HepG2 (cell line): ENCODE measurements around the gene VAV2. TPM values are rescaled to one million over a fixed set of nuclear protein-coding genes. Genes with fewer than 3 reads are reported as not detected.

ENCODE experiments used
- ARID3A ChIP-seq: IDR thresholded peaks from 2 replicates; pipeline ENCODE4 v1.6.1; 2012; ENCODE audit warnings: low read depth, low read length, improper control_type of control experiment
- ATF4 ChIP-seq, 2 experiments: fragments of 450-650 bp in 1 of 2; sonication (generic) in 1 of 2; formaldehyde crosslinking; IDR thresholded peaks; 2 replicates each; pipeline versions ENCODE4 v1.5.0 to v1.8.0; 2020 to 2022; ENCODE audit warnings: mild to moderate bottlenecking in 1 of 2, missing genetic modification reagents in 1 of 2
- BRD4 ChIP-seq: sonication (generic); formaldehyde crosslinking; IDR thresholded peaks from 2 replicates; pipeline ENCODE4 v1.4.0; 2020; ENCODE audit warnings: missing genetic modification reagents
- CCAR2 ChIP-seq: fragments of 200-400 bp; formaldehyde crosslinking; optimal IDR thresholded peaks from 2 replicates; pipeline ENCODE3; 2018; ENCODE audit warnings: low read depth, mild to moderate bottlenecking, low read length, moderate library complexity
- CSRNP1 ChIP-seq: sonication (generic); formaldehyde crosslinking; IDR thresholded peaks from 2 replicates; pipeline ENCODE4 v1.8.1; 2023; ENCODE audit warnings: mild to moderate bottlenecking, missing genetic modification reagents
- FOXK2 ChIP-seq: fragments of 450-650 bp; IDR thresholded peaks from 2 replicates; pipeline ENCODE4 v1.6.1; 2016
- HNF4G ChIP-seq, 2 experiments: sonication (generic) in 1 of 2; formaldehyde crosslinking in 1 of 2; IDR thresholded peaks; 2 replicates each; pipeline versions ENCODE4 v1.4.0 to v1.6.1; 2011 to 2020; ENCODE audit warnings: borderline replicate concordance in 2 of 2, low read depth in 2 of 2, mild to moderate bottlenecking in 2 of 2, low read length in 1 of 2, missing genetic modification reagents in 1 of 2, moderate library complexity in 1 of 2
- PLRG1 ChIP-seq: fragments of 450-650 bp; conservative IDR thresholded peaks from 2 replicates; pipeline ENCODE4 v1.6.1; 2016
- PTBP1 ChIP-seq: fragments of 200-400 bp; formaldehyde crosslinking; IDR thresholded peaks from 2 replicates; pipeline ENCODE4 v1.6.1; 2018; ENCODE audit warnings: low read length, low read depth; ENCODE audit not compliant: poor library complexity, severe bottlenecking
- REL ChIP-seq: sonication (generic); formaldehyde crosslinking; conservative IDR thresholded peaks from 2 replicates; pipeline ENCODE4 v1.8.0; 2022; ENCODE audit warnings: mild to moderate bottlenecking, missing genetic modification reagents, moderate library complexity
- SIX4 ChIP-seq: sonication (generic); formaldehyde crosslinking; IDR thresholded peaks from 2 replicates; pipeline ENCODE4 v1.4.0; 2020; ENCODE audit warnings: missing genetic modification reagents
- SNAI1 ChIP-seq: sonication (generic); formaldehyde crosslinking; IDR thresholded peaks from 2 replicates; pipeline ENCODE4 v1.5.0; 2020; ENCODE audit warnings: mild to moderate bottlenecking, missing genetic modification reagents, borderline replicate concordance
- SOX13 ChIP-seq, 3 experiments: fragments of 450-650 bp in 1 of 3; sonication (generic) in 1 of 3; formaldehyde crosslinking in 1 of 3; IDR thresholded peaks in 2 of 3; conservative IDR thresholded peaks in 1 of 3; 2 replicates each; pipeline versions ENCODE4 v1.5.0 to v1.6.1; 2016 to 2020; ENCODE audit warnings: antibody characterized with exemption in 1 of 3, mild to moderate bottlenecking in 1 of 3, missing compliant biosample characterization in 1 of 3, missing genetic modification reagents in 1 of 3, moderate library complexity in 1 of 3
- STAT5B ChIP-seq: sonication (generic); formaldehyde crosslinking; IDR thresholded peaks from 2 replicates; pipeline ENCODE4 v1.4.0; 2020; ENCODE audit warnings: missing genetic modification reagents
- ZNF20 ChIP-seq: sonication (generic); formaldehyde crosslinking; IDR thresholded peaks from 2 replicates; pipeline ENCODE4 v1.4.0; 2020; ENCODE audit warnings: mild to moderate bottlenecking, moderate library complexity, missing genetic modification reagents
- ZNF350 ChIP-seq: sonication (generic); formaldehyde crosslinking; IDR thresholded peaks from 2 replicates; pipeline ENCODE4 v1.4.0; 2020; ENCODE audit warnings: mild to moderate bottlenecking, low read depth, missing genetic modification reagents, borderline replicate concordance
- ZNF547 ChIP-seq: sonication (generic); formaldehyde crosslinking; IDR thresholded peaks from 2 replicates; pipeline ENCODE4 v1.5.1; 2020; ENCODE audit warnings: mild to moderate bottlenecking, missing genetic modification reagents
- ZNF777 ChIP-seq: sonication (generic); formaldehyde crosslinking; IDR thresholded peaks from 2 replicates; pipeline ENCODE4 v1.4.0; 2020; ENCODE audit warnings: missing genetic modification reagents
- polyA plus RNA-seq, 8 experiments: library from polyadenylated mRNA; depleted of rRNA in 3 of 8; stranded (reverse) in 7 of 8; unstranded in 1 of 8; fragments of >200 nt; fragmentation: Illumina TruSeq in 4 of 8; extraction: Trizol in 4 of 8; gene quantifications; 2 replicates each; pipeline versions ENCODE4 v1.2.1 to v1.2.3, GENCODE V29; 2011 to 2016; ENCODE audit warnings: low read depth in 4 of 8, missing spikeins in 1 of 8, mixed read lengths in 1 of 8; ENCODE audit not compliant: insufficient read depth in 1 of 8
- total RNA-seq, 5 experiments: library from RNA; depleted of rRNA; stranded (reverse); fragments of >200 nt; fragmentation: Illumina TruSeq; extraction: Trizol; gene quantifications; 2 replicates each; pipeline ENCODE4 v1.2.3, GENCODE V29; 2016; ENCODE audit warnings: low read depth in 1 of 5
- TF ChIP-seq, protein P1 (sequence below): fragments of 450-650 bp; IDR thresholded peaks from 2 replicates; pipeline ENCODE4 v1.6.1; 2017; ENCODE audit warnings: mild to moderate bottlenecking
- TF ChIP-seq, protein P2 (sequence below): IDR thresholded peaks from 2 replicates; pipeline ENCODE4 v1.6.1; 2016; ENCODE audit warnings: missing biosample characterization, missing genetic modification reagents, low read depth

The VAV2 gene
- total and polyA plus RNA-seq, 2 of the 13 experiments (the other 11 are each of a cell fraction or from before 2014, with no cell fraction given), result 22.5 to 22.9 TPM

DNA sequence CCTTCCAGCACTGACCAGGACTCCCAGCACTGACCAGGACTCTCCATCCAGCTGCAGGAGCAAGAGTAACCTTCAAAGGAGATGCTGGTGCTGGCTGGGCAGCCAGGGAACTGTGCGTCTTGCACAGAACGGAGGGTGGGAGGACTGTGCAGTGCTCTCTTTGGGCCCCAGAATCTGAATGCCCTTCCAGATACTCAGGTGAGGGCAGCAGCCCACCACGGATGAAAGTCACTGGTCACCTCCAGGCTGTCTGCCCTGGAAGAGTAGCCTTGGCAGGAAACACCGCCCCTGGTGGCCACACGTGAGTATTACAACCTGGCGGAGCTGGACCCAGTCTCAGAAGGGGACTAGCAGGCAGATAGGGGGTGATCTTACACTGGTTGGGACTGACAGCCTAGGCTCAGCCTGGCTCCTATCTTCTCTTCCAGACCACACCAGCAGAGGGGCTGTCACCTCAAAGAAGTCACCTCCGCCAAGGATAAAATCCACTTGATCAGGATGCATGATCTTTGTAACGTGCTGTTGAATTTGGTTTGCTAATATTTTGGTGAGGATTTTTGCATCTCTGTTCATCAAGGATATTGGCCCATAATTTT, 249.2 kb downstream of the VAV2 start (continued):
- TF ChIP-seq, protein P1, sequence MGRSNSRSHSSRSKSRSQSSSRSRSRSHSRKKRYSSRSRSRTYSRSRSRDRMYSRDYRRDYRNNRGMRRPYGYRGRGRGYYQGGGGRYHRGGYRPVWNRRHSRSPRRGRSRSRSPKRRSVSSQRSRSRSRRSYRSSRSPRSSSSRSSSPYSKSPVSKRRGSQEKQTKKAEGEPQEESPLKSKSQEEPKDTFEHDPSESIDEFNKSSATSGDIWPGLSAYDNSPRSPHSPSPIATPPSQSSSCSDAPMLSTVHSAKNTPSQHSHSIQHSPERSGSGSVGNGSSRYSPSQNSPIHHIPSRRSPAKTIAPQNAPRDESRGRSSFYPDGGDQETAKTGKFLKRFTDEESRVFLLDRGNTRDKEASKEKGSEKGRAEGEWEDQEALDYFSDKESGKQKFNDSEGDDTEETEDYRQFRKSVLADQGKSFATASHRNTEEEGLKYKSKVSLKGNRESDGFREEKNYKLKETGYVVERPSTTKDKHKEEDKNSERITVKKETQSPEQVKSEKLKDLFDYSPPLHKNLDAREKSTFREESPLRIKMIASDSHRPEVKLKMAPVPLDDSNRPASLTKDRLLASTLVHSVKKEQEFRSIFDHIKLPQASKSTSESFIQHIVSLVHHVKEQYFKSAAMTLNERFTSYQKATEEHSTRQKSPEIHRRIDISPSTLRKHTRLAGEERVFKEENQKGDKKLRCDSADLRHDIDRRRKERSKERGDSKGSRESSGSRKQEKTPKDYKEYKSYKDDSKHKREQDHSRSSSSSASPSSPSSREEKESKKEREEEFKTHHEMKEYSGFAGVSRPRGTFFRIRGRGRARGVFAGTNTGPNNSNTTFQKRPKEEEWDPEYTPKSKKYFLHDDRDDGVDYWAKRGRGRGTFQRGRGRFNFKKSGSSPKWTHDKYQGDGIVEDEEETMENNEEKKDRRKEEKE, result no peak
- 0 out of 2 replicates have a peak, but pooled peaks have one; percentile 16 for TF ChIP-seq ZNF547 (CRISPR knock-in tag)
- TF ChIP-seq CSRNP1, result no peak
- no peak for TF ChIP-seq SNAI1 (CRISPR knock-in tag)
- TF ChIP-seq, protein P2, sequence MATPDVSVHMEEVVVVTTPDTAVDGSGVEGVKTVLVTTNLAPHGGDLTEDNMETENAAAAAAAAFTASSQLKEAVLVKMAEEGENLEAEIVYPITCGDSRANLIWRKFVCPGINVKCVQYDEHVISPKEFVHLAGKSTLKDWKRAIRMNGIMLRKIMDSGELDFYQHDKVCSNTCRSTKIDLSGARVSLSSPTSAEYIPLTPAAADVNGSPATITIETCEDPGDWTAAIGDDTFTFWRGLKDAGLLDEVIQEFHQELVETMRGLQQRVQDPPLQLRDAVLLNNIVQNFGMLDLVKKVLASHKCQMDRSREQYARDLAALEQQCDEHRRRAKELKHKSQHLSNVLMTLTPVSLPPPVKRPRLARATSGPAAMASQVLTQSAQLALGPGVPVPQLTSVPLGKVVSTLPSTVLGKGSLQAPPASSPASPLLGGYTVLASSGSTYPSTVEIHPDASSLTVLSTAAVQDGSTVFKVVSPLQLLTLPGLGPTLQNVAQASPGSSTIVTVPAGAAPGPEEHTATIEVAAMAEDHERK (CRISPR knock-in tag), result no peak
- TF ChIP-seq HNF4G (IDR thresholded peaks at IDR 0.05; ENCODE audit: borderline replicate concordance, low read depth, low read length), result no peak
- peak; percentile 85; the same call in 1 of the 2 replicates for TF ChIP-seq HNF4G (CRISPR knock-in tag; IDR thresholded peaks at IDR 0.05; ENCODE audit: borderline replicate concordance, low read depth)
- TF ChIP-seq FOXK2, result no peak
- TF ChIP-seq ZNF777 (CRISPR knock-in tag), result no peak
- peak; percentile 63 for TF ChIP-seq ZNF350 (CRISPR knock-in tag)
- TF ChIP-seq SOX13 (IDR thresholded peaks at IDR 0.05), result no peak
- peak in 1 of 2 experiments; percentile 43; a peak in 1 of 4 replicates for TF ChIP-seq SOX13 (CRISPR knock-in tag; conservative IDR thresholded peaks at IDR 0.05 in 1 of 2, IDR thresholded peaks at IDR 0.05 in 1 of 2)
- TF ChIP-seq ARID3A, result no peak
- no peak for TF ChIP-seq PLRG1
- TF ChIP-seq STAT5B (CRISPR knock-in tag), result no peak
- TF ChIP-seq BRD4 (CRISPR knock-in tag), result no peak
- no peak for TF ChIP-seq REL (CRISPR knock-in tag)
- no peak for TF ChIP-seq ZNF20 (CRISPR knock-in tag)
- TF ChIP-seq SIX4 (CRISPR knock-in tag), result no peak
- TF ChIP-seq ATF4 (CRISPR knock-in tag; IDR thresholded peaks at IDR 0.05), result no peak
- no peak for TF ChIP-seq CCAR2
- TF ChIP-seq PTBP1, result no peak
